ENCODE data around the gene ACOT12.

DNA sequence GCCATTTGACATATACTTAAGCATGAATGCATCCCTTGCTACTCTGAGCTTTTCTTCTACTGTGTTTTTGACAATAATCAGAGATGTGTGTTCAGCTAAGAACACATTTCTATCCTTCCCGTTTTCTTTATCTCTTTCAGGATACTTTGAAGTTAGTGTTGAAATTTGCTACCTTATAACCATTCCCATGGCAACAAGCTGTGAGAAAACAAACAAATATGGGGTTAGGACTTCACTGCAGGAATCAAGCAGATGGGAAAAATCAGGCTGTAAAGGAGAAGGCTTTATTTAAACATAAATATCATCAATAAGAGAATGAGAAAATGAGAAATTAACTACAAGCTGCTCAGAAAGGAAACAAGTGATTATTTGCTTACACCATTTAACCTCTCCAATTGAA lies 57.4 kb downstream of the ACOT12 start:
- TF ChIP-seq, protein P1, sequence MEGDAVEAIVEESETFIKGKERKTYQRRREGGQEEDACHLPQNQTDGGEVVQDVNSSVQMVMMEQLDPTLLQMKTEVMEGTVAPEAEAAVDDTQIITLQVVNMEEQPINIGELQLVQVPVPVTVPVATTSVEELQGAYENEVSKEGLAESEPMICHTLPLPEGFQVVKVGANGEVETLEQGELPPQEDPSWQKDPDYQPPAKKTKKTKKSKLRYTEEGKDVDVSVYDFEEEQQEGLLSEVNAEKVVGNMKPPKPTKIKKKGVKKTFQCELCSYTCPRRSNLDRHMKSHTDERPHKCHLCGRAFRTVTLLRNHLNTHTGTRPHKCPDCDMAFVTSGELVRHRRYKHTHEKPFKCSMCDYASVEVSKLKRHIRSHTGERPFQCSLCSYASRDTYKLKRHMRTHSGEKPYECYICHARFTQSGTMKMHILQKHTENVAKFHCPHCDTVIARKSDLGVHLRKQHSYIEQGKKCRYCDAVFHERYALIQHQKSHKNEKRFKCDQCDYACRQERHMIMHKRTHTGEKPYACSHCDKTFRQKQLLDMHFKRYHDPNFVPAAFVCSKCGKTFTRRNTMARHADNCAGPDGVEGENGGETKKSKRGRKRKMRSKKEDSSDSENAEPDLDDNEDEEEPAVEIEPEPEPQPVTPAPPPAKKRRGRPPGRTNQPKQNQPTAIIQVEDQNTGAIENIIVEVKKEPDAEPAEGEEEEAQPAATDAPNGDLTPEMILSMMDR (IDR thresholded peaks at IDR 0.05): no peak
- no peak for TF ChIP-seq EP300 (IDR thresholded peaks at IDR 0.05)
